Right lobe of liver (tissue), 6 donors: Measurements from ENCODE around the gene ARFGAP3. TPM values are rescaled to one million over a fixed set of nuclear protein-coding genes. Genes with fewer than 3 reads are reported as not detected.
A peak's percentile ranks its signal among the peaks of the same experiment; 100 is the strongest.

Source experiments
- ATAC-seq, 4 donors: fragments of 200-7000 bp; cut with Tn5 transposase; one replicate each; pipeline ENCODE4 v1.9.1; 2020; ENCODE audit warnings: mild to moderate bottlenecking in 4 of 4, moderate library complexity in 4 of 4
- DNase-seq, 3 donors: peaks; one replicate each; pipeline ENCODE4 v3.0.0-alpha.2; 2020
- H3K27ac ChIP-seq, 3 donors: fragments of 200-600 bp; one replicate each; pipeline ENCODE4 v1.8.0; 2022
- H3K27me3 ChIP-seq, 2 donors: fragments of 200-600 bp; one replicate each; pipeline ENCODE4 v1.8.0; 2022
- H3K36me3 ChIP-seq, 4 donors: fragments of 200-600 bp; sonication (generic) in 1 of 4; one replicate each; pipeline versions ENCODE4 v1.5.1 to v1.8.0; 2017 to 2022; ENCODE audit warnings: control low read depth in 1 of 4
- H3K4me1 ChIP-seq, 4 donors: fragments of 200-600 bp; sonication (generic) in 1 of 4; one replicate each; pipeline versions ENCODE4 v1.5.1 to v1.8.0; 2017 to 2022; ENCODE audit warnings: control low read depth in 1 of 4
- H3K4me3 ChIP-seq, 3 donors: fragments of 200-600 bp; one replicate each; pipeline ENCODE4 v1.8.0; 2022
- H3K9me3 ChIP-seq, 4 donors: fragments of 200-600 bp; sonication (generic) in 1 of 4; one replicate each; pipeline versions ENCODE4 v1.5.1 to v1.8.0; 2017 to 2022; ENCODE audit warnings: control low read depth in 1 of 4
- POLR2A ChIP-seq: fragments of 450-650 bp; IDR thresholded peaks from one replicate; pipeline ENCODE4 v1.6.1; 2017; ENCODE audit warnings: antibody characterized with exemption, mild to moderate bottlenecking
- WGBS: methylation state at CpG from one replicate; pipeline ENCODE4 v1.1.6; 2018; ENCODE audit warnings: low coverage, low lambda C conversion rate; ENCODE audit not compliant: insufficient coverage; ENCODE audit errors: missing lambda C conversion rate; 5-methylcytosine and 5-hydroxymethylcytosine counted together
- intact Hi-C, 2 donors: fragments of 100-400 bp; cut with DNase I; formaldehyde crosslinking; loops; one replicate each; pipeline versions ENCODE4 v1.11.2 to v1.14.1; 2022
- total RNA-seq, 6 experiments: library from RNA; depleted of rRNA in 2 of 6; stranded (reverse); fragments of >200 nt in 2 of 6; fragmentation: NEBNext Ultra II Directional in 3 of 6; extraction: Animal tissue kit (Norgen Biotek cat#: 25700) in 3 of 6; gene quantifications; one replicate each; pipeline versions ENCODE4 v1.1.0 to v1.2.4, GENCODE V29; 2016 to 2023
- TF ChIP-seq, protein P1 (sequence below), 4 donors: fragments of 200-600 bp in 3 of 4; fragments of 450-650 bp in 1 of 4; IDR thresholded peaks; one replicate each; pipeline versions ENCODE4 v1.5.1 to v1.8.0; 2016 to 2022; ENCODE audit warnings: antibody characterized with exemption in 4 of 4, mild to moderate bottlenecking in 2 of 4
- donor health status: DM: no; HTN: yes; CAD: no.
- donor health status: DM: no; HTN: no; CAD: no.
- donor health status: DM: no; HTN: no; CAD: no.
- donor health status: DM: no; HTN: yes; CAD: no.
- donor health status: DM: no; HTN: yes; CAD: no.

ARFGAP3 gene
- total RNA-seq, 6 experiments from 2014 or later: 19.8 to 48.4 (median 30.4) TPM

- H3K4me3 ChIP-seq: no peak overlapping the region
- TF ChIP-seq, protein P1, sequence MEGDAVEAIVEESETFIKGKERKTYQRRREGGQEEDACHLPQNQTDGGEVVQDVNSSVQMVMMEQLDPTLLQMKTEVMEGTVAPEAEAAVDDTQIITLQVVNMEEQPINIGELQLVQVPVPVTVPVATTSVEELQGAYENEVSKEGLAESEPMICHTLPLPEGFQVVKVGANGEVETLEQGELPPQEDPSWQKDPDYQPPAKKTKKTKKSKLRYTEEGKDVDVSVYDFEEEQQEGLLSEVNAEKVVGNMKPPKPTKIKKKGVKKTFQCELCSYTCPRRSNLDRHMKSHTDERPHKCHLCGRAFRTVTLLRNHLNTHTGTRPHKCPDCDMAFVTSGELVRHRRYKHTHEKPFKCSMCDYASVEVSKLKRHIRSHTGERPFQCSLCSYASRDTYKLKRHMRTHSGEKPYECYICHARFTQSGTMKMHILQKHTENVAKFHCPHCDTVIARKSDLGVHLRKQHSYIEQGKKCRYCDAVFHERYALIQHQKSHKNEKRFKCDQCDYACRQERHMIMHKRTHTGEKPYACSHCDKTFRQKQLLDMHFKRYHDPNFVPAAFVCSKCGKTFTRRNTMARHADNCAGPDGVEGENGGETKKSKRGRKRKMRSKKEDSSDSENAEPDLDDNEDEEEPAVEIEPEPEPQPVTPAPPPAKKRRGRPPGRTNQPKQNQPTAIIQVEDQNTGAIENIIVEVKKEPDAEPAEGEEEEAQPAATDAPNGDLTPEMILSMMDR (IDR thresholded peaks at IDR 0.05): no peak
- TF ChIP-seq POLR2A: no peak
- no peak for ATAC-seq
- intact Hi-C loops: no loop called here
- no peaks in the 10 kb centered on the region for H3K27me3 ChIP-seq
- H3K27ac ChIP-seq: no peak overlapping the region
- H3K9me3 ChIP-seq: no peaks in the 10 kb centered on the region
- peaks cover 0 to 8% (median 4%) of the 10 kb centered on the region in 4 donors for H3K4me1 ChIP-seq
- no peaks in the 10 kb centered on the region for H3K36me3 ChIP-seq
- WGBS: 75% methylated on average over 2 of the region's 4 CpGs
- no peak for DNase-seq
Observed at GRCh38 chr22:42770448-42770726, 86.7 kb downstream of the ARFGAP3 start.

GRCh38 chr22:42769574-42770447, 87.3 kb downstream of the ARFGAP3 start:
- ATAC-seq (peak; percentile 79 to 89 (median 86)), DNase-seq (peak in 1 of 3 donors; percentile 76)
- no peak for TF ChIP-seq POLR2A
- TF ChIP-seq, protein P1 (IDR thresholded peaks at IDR 0.05): no peak
- no peak overlapping the region for H3K27ac ChIP-seq
- no peak overlapping the region for H3K4me3 ChIP-seq
- WGBS: 24% methylated on average over 5 of the region's 50 CpGs
- intact Hi-C loops: no loop called here
- no peaks in the 10 kb centered on the region for H3K27me3 ChIP-seq
- peaks cover 0 to 8% (median 4%) of the 10 kb centered on the region in 4 donors for H3K4me1 ChIP-seq
- no peaks in the 10 kb centered on the region for H3K9me3 ChIP-seq
- no peaks in the 10 kb centered on the region for H3K36me3 ChIP-seq

DNA sequence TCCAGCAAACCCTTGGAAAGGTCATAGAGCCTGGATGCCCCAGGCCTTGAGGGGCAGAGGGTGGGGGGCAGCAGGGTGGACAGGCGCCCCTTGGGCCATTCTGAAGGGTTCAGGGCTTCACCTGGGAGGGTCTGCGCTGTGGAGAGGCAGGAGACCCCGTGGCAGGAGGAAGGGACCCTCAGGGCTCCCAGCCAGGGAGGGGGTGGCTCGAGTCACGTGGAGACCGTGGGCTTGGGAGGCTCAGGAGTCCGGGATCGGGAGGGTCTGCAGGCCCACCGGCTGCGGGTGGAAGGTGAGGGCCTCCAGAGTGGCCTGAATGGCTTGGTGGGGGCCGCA, 87.9 kb downstream of the ARFGAP3 start:
- H3K9me3 ChIP-seq: no peaks in the 10 kb centered on the region
- H3K4me1 ChIP-seq: peaks cover 0 to 8% (median 4%) of the 10 kb centered on the region in 4 donors
- ATAC-seq: no peak
- no peak for DNase-seq
- H3K36me3 ChIP-seq: no peaks in the 10 kb centered on the region
- intact Hi-C loops: no loop called here
- TF ChIP-seq POLR2A: no peak
- TF ChIP-seq, protein P1 (IDR thresholded peaks at IDR 0.05): no peak
- no peak overlapping the region for H3K4me3 ChIP-seq
- H3K27ac ChIP-seq: no peak overlapping the region
- H3K27me3 ChIP-seq: no peaks in the 10 kb centered on the region
- WGBS: no CpG with 5 or more reads among the region's 11 CpGs

- WGBS: 100% methylated on average over 2 of the region's 22 CpGs
- DNase-seq (no peak), ATAC-seq (no peak)
- Histone ChIP-seq H3K36me3 (no peaks in the 10 kb centered on the region), H3K4me1 (peaks cover 0 to 8% (median 4%) of the 10 kb centered on the region in 4 donors), H3K4me3 (no peak overlapping the region), H3K9me3 (no peaks in the 10 kb centered on the region), H3K27me3 (no peaks in the 10 kb centered on the region), H3K27ac (no peak overlapping the region)
- intact Hi-C loops: no loop called here
- TF ChIP-seq, protein P1 (IDR thresholded peaks at IDR 0.05): no peak
- TF ChIP-seq POLR2A: no peak
Observed at GRCh38 chr22:42768385-42769035, 88.6 kb downstream of the ARFGAP3 start.
